ENCODE data around the gene SIPA1L3.

DNA sequence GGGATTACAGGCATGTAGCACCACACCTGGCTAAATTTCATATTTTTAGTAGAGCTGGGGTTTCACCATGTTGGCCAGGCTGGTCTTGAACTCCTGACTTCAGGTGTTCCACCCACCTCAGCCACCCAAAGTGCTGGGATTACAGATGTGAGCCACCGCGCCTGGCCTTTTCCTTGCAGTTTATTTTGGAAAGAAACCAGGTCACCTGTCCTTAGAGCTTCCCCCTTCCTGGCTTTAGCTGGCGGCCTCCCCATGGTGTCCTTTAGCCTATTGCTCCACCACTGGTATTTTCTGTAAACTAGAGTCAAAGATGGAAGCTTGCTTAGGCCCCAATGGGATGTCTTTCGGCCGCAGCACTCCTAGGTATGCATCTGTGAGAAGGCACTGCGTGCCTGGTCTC, 225.8 kb downstream of the SIPA1L3 start:
- TF ChIP-seq, protein P1, sequence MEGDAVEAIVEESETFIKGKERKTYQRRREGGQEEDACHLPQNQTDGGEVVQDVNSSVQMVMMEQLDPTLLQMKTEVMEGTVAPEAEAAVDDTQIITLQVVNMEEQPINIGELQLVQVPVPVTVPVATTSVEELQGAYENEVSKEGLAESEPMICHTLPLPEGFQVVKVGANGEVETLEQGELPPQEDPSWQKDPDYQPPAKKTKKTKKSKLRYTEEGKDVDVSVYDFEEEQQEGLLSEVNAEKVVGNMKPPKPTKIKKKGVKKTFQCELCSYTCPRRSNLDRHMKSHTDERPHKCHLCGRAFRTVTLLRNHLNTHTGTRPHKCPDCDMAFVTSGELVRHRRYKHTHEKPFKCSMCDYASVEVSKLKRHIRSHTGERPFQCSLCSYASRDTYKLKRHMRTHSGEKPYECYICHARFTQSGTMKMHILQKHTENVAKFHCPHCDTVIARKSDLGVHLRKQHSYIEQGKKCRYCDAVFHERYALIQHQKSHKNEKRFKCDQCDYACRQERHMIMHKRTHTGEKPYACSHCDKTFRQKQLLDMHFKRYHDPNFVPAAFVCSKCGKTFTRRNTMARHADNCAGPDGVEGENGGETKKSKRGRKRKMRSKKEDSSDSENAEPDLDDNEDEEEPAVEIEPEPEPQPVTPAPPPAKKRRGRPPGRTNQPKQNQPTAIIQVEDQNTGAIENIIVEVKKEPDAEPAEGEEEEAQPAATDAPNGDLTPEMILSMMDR (IDR thresholded peaks at IDR 0.05; ENCODE audit: insufficient read depth, low read length, poor library complexity, severe bottlenecking): no peak
- no peak for TF ChIP-seq EZH2phosphoT487 (conservative IDR thresholded peaks at IDR 0.05; ENCODE audit: low read length)

All from SU-DHL-6 (cell line).